Retinal pigment epithelial cell (primary cell): ENCODE results near the gene VASN.

Experiments used
- DNase-seq: peaks from one replicate; pipeline ENCODE4 v3.0.0-alpha.2; 2010; ENCODE audit warnings: low read depth
- H3K4me3 ChIP-seq: 2 replicates; pipeline ENCODE4 v1.5.1; 2011; ENCODE audit warnings: mild to moderate bottlenecking, low read length, control low read depth, moderate library complexity
- TF ChIP-seq, protein P1 (sequence below): conservative IDR thresholded peaks from 2 replicates; pipeline ENCODE4 v1.5.1; 2011; ENCODE audit warnings: low read depth, low read length, control low read depth, inconsistent platforms

VASN gene

GRCh38 chr16:4388271-4389021 lies 16.8 kb downstream of the VASN start:
- TF ChIP-seq, protein P1, sequence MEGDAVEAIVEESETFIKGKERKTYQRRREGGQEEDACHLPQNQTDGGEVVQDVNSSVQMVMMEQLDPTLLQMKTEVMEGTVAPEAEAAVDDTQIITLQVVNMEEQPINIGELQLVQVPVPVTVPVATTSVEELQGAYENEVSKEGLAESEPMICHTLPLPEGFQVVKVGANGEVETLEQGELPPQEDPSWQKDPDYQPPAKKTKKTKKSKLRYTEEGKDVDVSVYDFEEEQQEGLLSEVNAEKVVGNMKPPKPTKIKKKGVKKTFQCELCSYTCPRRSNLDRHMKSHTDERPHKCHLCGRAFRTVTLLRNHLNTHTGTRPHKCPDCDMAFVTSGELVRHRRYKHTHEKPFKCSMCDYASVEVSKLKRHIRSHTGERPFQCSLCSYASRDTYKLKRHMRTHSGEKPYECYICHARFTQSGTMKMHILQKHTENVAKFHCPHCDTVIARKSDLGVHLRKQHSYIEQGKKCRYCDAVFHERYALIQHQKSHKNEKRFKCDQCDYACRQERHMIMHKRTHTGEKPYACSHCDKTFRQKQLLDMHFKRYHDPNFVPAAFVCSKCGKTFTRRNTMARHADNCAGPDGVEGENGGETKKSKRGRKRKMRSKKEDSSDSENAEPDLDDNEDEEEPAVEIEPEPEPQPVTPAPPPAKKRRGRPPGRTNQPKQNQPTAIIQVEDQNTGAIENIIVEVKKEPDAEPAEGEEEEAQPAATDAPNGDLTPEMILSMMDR = no peak
- no peak for DNase-seq
- no peak overlapping the region for H3K4me3 ChIP-seq

GRCh38 chr16:4389051-4389955 lies 17.7 kb downstream of the VASN start:
- no peak for DNase-seq
- TF ChIP-seq, protein P1 = no peak
- H3K4me3 ChIP-seq = no peak overlapping the region

DNA sequence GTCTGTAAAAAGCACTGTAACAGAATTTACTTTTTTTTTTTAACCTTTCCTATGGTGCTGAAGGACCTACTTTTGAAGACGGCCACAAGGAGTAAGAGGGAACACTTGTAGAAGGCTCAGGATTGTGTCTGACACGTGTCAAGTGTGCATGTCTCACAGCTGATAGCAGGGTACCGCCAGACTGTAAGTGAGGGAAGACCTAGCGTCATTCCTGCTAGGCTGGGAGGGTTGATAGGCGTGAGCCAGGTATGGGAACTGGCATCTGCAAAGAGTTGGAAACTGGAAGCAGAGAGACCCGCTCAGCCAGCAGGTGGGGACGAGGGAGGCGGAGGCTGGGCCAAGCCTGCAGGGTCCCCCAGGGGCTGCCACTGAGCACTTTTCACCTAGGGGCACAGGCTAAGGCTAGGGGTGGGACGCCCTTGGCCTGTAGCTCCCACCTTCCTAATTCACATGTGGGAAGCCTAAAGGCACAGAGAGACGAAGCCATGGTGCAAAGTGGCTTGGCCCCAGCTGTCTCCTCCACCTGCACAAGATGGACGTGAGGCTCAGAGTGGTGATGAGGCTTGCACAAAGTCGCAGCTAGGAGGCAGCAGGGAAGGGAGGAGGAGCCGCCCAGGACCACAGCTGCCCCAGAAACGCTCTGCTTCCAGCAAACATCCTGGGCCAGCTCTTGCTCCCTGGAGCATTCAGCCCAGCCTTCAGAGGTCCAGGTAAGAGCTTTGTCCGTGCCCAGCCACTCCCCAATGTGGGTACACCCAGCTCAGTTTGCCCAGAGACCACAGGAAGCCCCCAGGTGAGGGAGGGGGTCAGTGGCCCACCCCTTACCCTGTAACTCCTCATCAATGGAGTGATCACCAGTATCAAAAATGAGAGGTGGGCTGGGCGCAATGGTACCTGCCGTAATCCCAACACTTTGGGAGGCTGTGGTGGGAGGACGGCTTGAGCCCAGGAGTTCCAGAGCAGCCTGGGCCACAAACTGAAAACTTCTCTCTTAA lies 18.9 kb downstream of the VASN start:
- TF ChIP-seq, protein P1 = peak; percentile 4
- no peak for DNase-seq
- no peak overlapping the region for H3K4me3 ChIP-seq

DNA sequence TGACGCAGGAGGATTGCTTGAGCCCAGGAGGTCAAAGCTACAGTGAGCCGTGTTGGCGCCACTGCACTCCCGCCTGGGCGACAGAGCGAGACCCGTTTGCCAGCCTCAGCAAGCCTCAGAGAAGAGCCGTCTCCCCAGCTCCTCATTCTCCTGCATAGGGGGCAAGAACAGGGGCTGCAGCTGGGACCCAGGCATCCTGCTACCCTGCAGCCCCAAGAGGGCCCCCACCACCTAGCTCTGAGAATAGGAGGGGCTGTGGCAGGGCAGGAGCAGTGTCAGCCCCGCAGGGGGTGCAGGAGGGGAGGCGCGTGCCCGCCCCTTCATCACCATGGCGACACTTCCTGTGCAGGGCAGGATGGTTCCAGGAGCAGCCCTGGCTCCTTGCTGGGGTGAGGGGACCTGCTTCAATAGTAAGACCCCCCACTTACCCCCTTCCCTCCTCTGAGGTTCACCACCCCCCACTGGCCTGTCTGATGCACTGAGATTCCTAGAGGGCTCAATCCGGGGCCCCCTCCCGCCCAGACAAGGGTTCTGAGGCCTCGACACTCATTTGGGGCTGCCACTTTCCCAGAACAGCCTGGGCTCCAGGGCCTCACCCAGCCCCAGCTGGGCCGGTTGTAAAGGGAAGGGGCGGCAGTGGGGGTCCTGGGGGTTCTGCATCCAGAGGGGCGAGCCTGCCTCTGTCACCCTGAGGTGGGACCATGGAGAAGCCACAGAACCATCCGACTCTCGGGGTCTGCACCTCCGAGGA lies 20.2 kb downstream of the VASN start:
- H3K4me3 ChIP-seq = no peak overlapping the region
- TF ChIP-seq, protein P1 = no peak
- DNase-seq = no peak

DNA sequence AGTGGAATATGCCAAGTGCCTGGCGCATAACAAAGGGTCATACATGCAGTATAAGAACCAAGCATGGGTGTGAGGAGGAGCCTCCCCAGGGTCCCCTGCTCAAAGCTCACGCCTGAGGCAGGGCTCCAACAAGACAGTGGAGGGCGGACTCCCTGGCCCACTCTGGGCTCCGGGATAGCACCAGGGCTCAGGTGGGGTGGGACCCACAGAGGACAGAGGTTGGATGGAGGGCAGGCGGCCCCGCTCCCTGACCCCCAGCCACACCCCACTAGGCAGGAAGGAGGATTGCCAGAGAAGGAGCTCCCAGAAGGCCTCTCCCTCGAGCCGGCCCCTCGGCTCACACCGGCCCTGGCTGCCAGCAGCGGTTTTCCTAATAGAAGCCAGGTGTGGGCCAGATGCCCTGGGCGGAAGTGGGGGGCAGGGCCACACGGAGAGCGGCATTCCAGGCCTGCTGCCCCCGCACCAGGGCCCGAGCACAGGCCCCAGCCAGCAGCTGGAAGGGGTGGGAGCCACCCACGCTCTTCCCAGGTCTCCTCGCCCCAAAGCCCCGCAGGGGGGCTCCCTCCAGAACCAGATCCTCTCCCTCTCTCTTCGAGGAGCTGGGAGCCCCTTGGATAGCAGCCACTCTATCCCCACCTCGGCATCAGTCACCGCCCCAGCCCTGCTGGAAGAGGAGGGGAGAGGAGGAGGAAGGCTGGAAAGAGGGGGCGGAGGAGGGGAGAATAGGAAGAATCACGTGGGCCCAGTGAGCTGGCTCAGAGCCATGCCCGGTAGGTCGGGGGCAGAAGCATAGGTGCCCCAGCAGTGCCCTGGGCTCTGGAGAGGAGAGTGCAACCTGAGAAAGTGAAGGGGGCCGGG lies 21.0 kb downstream of the VASN start:
- TF ChIP-seq, protein P1 = no peak
- H3K4me3 ChIP-seq = no peak overlapping the region
- DNase-seq = no peak
